Omental fat pad (tissue), 4 donors: ENCODE data around the gene TFAP2A. TPM values are rescaled to one million over a fixed set of nuclear protein-coding genes. Genes with fewer than 3 reads are reported as not detected.

Source experiments
- ATAC-seq: fragments of 150-250 bp; one replicate; pipeline ENCODE4 v1.9.1; 2016; ENCODE audit warnings: mild to moderate bottlenecking, moderate library complexity; ENCODE audit not compliant: low FRiP score
- DNase-seq: peaks from one replicate; pipeline ENCODE4 v3.0.0-alpha.2; 2019; ENCODE audit warnings: low spot score
- total RNA-seq, 4 donors: library from RNA; depleted of rRNA; stranded (reverse); fragments of >200 nt; gene quantifications; one replicate each; pipeline ENCODE4 v1.1.0, GENCODE V29; 2016
- TF ChIP-seq, protein P1 (sequence below), 3 donors: fragments of 450-650 bp; IDR thresholded peaks; one replicate each; pipeline ENCODE4 v1.5.1; 2016 to 2017; ENCODE audit warnings: antibody characterized with exemption in 3 of 3, mild to moderate bottlenecking in 3 of 3, moderate library complexity in 2 of 3

The TFAP2A gene
- total RNA-seq, 4 donors from 2014 or later: not detected

DNA sequence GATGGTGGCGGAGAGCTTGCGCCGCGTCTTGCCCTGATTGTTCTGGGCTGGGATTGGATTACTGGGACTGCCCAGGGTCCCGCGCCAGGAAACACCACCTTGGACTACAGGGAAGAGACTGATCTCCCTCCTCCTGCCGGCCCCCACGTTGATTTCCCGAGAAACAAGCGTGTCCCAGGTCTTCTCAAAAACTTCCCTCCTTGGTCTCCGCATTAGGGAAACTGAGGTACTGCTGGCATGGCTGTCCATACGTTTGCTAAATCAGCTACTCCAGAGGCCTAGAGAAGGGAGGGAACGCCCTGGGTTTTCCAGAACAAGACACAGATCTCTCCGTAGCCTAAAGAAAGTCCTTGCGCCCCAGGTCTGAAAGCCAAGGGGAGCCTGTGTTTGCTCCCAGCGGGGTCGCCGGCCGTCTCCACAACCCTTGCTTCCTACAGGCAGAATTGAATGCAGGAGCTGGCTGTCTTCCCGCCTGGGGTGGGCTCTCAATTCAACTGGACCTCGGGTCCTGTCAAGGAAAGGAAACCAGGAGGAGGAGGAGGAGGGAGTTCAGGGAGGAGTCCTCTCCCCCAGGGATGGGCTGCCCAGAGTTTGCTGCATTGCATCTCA lies 29.2 kb downstream of the TFAP2A start:
- TF ChIP-seq, protein P1, sequence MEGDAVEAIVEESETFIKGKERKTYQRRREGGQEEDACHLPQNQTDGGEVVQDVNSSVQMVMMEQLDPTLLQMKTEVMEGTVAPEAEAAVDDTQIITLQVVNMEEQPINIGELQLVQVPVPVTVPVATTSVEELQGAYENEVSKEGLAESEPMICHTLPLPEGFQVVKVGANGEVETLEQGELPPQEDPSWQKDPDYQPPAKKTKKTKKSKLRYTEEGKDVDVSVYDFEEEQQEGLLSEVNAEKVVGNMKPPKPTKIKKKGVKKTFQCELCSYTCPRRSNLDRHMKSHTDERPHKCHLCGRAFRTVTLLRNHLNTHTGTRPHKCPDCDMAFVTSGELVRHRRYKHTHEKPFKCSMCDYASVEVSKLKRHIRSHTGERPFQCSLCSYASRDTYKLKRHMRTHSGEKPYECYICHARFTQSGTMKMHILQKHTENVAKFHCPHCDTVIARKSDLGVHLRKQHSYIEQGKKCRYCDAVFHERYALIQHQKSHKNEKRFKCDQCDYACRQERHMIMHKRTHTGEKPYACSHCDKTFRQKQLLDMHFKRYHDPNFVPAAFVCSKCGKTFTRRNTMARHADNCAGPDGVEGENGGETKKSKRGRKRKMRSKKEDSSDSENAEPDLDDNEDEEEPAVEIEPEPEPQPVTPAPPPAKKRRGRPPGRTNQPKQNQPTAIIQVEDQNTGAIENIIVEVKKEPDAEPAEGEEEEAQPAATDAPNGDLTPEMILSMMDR (IDR thresholded peaks at IDR 0.05): no peak
- ATAC-seq (no peak), DNase-seq (no peak)

- no peak for DNase-seq
- TF ChIP-seq, protein P1 (IDR thresholded peaks at IDR 0.05): no peak
- no peak for ATAC-seq
These were observed 30.0 kb downstream of the TFAP2A start for GRCh38 chr6:10384610-10385523.

- no peak for DNase-seq
- ATAC-seq: no peak
- TF ChIP-seq, protein P1 (IDR thresholded peaks at IDR 0.05): no peak
These were observed 30.7 kb downstream of the TFAP2A start for GRCh38 chr6:10384091-10384609.

- no peak for DNase-seq
- no peak for ATAC-seq
- TF ChIP-seq, protein P1 (IDR thresholded peaks at IDR 0.05): no peak
These were observed 31.4 kb downstream of the TFAP2A start for GRCh38 chr6:10383331-10384090.

GRCh38 chr6:10382728-10383330 lies 32.0 kb downstream of the TFAP2A start:
- ATAC-seq (no peak), DNase-seq (no peak)
- TF ChIP-seq, protein P1 (IDR thresholded peaks at IDR 0.05): no peak

GRCh38 chr6:10382322-10382721 lies 32.6 kb downstream of the TFAP2A start:
- ATAC-seq: no peak
- DNase-seq: no peak
- TF ChIP-seq, protein P1 (IDR thresholded peaks at IDR 0.05): no peak
